LNCaP clone FGC (cell line): Measurements from ENCODE around the gene ATF1.
"Not testable (repeated sequence)": the region's sequence is repeated elsewhere in the genome, so short reads cannot be mapped to it uniquely, and the experiment has no call there.

Experiments used
- DNase-seq: peaks from one replicate; pipeline ENCODE4 v3.0.0-alpha.2; 2011; ENCODE audit warnings: low read depth
- H3K4me3 ChIP-seq: 2 replicates; pipeline ENCODE4 v1.5.1; 2011; ENCODE audit warnings: mild to moderate bottlenecking, low read depth, low read length, control low read depth
- CTCF ChIP-seq: IDR thresholded peaks from 2 replicates; pipeline ENCODE4 v1.5.1; 2012; ENCODE audit warnings: mild to moderate bottlenecking; ENCODE audit not compliant: control insufficient read depth, insufficient read depth; ENCODE audit errors: extremely low read depth

The ATF1 gene

GRCh38 chr12:50788561-50788960, 24.7 kb downstream of the ATF1 start:
- no peak overlapping the region for H3K4me3 ChIP-seq

DNA sequence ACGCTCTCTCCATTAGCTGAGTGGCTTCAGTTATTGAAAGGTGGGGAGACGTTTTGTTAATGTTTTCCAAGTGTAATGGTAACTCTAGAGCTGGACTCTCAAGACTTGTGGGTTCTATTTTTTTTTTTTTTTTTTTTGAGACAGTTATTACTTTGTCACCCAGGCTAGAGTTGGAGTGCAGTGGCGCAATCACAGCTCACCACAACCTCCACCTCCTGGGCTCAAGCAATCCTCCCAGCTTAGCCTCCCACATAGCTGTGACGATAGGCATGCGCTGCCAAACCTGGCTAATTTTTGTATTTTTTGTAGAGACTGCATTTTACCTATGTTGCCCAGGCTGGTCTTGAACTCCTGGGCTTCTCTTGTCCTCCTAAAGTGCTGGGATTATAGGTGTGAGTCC, 26.2 kb downstream of the ATF1 start:
- no peak for TF ChIP-seq CTCF
- DNase-seq: no peak
- no peak overlapping the region for H3K4me3 ChIP-seq

More at GRCh38 chr12:50788561-50788960, 24.7 kb downstream of the ATF1 start:
- TF ChIP-seq CTCF: no peak
- DNase-seq: no peak

DNA sequence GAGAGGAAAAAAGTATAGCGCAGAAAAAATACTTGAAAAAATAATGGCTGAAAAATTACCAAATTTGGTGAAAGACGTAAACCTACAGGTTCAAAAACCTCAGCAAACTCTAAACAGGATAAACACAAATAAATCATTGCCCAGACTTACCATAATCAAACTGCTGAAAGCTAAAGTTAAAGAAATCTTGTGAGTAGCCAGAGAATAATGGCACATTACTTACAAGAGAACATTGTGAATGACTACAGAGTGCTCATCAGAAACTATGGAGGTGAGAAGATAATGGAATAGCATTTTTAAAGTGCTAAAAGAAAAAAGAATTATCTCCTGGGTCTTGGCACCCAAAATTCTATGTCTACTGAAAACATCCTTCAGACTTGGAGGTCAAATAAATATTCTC, 36.0 kb downstream of the ATF1 start:
- no peak overlapping the region for H3K4me3 ChIP-seq
- TF ChIP-seq CTCF: no peak
- no peak for DNase-seq

DNA sequence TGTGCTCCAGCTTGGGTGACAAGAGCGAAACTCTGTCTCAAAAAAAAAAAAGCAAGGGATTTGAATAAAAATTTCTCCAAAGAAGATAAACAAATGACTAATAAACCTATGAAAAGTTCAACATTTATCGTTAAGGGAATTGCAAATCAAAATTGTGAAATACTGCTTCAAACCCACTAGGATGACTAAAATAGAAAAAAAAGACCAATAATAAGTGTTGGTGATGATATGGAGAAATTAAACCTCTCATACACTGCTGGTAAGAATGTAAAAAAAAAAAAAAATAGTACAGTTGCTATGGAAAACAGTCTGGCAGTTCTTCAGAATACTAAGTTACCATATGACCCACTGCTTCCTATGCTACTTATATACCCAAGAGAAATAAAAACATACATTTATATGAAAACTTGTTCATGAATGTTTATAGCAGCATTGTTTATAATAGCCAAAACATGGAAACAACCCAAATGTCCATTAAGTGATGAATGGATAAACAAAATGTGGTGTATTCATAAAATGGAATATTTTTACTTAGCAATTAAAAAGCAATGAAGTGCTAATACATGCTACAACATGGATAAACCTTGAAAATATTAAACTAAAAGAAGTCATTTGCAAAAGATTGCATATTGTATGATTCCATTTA, 39.5 kb downstream of the ATF1 start:
- no peak for TF ChIP-seq CTCF
- no peak overlapping the region for H3K4me3 ChIP-seq
- no peak for DNase-seq

- TF ChIP-seq CTCF: no peak
- no peak overlapping the region for H3K4me3 ChIP-seq
- DNase-seq: no peak
Measured at GRCh38 chr12:50806176-50806575, 42.3 kb downstream of the ATF1 start.

DNA sequence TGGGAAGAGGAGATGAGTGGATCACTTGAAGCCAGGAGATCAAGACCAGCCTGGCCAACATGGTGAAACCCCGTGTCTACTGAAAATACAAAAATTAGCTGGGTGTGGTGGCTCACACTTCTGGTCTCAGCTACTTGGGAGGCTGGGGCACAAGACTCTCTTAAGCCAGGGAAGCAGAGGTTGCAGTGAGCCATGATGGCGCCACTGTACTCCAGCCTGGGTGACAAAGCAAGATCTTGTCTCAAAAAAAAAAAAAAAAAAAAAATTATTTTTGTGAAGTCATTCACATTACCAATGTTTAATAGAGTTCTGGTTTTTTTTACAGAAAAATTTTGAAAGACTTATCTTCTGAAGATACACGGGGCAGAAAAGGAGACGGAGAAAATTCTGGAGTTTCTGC, 45.2 kb downstream of the ATF1 start:
- not testable (repeated sequence) for H3K4me3 ChIP-seq, DNase-seq

DNA sequence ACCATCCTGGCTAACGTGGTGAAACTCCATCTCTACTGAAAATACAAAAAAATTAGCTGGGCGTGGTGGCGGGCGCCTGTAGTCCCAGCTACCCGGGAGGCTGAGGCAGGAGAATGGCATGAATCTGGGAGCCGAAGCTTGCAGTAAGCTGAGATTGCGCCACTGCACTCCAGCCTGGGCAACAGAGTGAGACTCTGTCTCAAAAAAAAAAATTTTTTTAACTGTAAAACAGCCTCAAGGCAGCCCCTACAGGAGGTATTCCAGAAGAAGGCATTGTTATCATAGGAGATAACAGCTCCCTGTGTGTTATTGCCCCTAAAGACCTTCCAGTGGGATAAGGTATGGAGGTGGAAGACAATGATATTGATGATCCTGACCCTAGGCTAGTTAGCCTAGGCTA, 51.0 kb downstream of the ATF1 start:
- DNase-seq, H3K4me3 ChIP-seq: not testable (repeated sequence)

- no peak for DNase-seq
- TF ChIP-seq CTCF: no peak
- no peak overlapping the region for H3K4me3 ChIP-seq
Measured at GRCh38 chr12:50820177-50820576, 56.3 kb downstream of the ATF1 start.
